ENCODE measurements around the gene TP53INP2.
"Not testable (repeated sequence)": the region's sequence is repeated elsewhere in the genome, so short reads cannot be mapped to it uniquely, and the experiment has no call there.

TP53INP2 gene

DNA sequence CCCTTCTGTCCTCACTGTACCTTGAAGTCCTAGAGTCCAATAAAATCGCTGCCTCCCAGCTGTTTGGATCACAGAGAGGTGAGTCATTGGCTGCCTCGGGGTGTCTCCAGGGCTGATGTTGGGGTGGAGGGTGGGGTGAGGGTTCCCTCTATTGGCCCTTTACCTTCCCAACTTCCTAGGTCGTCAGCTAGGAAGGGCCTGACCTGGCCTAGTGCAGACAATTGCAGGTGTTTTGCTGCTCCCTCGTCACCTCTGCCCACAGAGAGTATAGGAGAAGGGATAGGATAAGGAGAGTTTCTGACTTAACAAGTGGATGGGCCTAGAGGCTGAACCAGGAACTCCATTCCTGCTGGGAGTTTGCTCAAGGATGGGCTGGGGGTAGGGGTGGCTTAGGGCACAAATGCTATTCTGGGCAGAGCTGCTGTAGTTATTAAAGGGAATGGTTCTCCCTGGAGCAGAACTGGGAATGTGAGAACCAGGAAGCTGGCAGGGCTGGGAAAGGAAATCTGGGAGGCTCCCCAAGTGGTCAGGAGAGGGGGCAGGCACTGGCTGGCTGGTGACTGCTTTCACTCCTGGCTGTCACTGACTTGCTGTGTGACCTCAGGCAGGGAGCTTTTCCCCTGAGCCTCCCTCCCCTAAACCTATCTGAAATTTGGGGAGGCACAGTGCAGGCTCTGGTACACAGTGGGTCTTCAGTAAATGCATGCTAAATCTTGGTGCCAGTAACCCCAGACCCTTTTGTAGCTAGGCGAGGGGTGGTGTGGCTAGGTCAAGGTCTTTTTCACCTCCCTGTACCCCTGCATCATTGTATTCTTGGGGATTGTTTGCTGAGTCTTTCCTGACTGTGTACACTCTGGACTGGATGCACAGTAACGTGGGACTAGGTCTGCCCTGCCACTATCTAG is 1.5 kb downstream of the TP53INP2 start:
- DNase-seq (ENCODE audit: low spot score): no peak

- DNase-seq (ENCODE audit: low spot score): no peak
Observed at GRCh38 chr20:34706302-34706875, 2.2 kb downstream of the TP53INP2 start.

DNA sequence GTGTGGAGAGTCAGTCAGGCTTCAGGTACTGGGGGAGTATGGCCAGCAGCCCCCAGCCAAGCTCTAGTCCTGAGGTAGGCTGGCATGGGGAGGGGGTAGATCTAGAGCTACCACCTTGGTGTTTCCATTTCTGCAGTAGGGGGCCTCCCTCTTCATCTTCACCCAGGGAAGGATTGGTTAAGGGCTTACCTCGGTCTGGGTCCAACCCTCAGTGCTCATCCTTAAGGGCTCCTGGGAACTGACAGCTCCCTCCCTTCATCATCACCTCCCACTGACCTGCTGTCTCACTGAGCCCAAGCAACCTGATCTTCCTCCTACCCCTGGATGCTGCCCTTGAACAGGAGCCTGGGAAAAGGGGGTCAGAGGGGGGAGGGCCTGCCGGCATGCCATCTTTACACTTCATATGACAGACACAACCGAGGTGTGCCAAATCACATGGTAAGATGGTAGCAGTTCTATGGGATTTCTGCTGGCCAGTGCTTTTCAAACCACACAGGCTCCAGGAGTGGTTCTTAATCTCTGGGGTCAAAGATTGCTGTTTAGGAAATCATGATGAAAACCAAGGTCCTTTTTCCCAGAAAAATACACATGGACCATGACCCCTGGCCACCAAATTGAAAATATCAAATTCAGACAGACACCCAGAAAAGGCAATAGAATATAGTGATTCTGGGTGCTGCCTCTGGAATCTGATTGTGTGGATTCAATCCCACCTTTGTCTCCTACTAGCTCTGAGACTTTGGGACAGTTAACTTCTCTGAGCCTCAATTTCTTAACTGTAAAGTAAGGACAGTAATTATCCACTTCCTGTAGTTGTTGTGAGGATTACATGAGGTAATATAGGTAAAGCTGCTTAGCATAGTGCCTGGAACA is 3.0 kb downstream of the TP53INP2 start:
- DNase-seq (ENCODE audit: low spot score): no peak

DNA sequence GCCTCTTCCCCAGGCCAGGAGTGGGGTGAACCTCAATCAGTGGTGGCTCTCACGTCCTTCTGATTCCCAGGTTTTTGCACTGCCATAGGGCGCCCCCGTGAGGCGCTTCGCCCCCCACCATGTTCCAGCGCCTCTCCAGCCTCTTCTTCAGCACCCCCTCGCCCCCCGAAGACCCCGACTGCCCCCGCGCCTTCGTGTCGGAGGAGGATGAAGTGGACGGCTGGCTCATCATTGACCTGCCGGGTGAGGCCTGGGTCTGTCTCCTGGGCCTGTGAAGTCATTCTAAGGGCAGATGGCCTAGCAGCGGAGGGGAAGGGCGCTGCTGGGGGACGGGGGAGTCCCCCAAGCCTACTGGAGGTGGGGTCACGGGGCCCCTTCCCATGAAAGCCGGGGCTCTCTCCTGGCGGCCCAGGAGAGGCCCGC is 4.5 kb downstream of the TP53INP2 start:
- peak; percentile 56 for DNase-seq (ENCODE audit: low spot score)

DNA sequence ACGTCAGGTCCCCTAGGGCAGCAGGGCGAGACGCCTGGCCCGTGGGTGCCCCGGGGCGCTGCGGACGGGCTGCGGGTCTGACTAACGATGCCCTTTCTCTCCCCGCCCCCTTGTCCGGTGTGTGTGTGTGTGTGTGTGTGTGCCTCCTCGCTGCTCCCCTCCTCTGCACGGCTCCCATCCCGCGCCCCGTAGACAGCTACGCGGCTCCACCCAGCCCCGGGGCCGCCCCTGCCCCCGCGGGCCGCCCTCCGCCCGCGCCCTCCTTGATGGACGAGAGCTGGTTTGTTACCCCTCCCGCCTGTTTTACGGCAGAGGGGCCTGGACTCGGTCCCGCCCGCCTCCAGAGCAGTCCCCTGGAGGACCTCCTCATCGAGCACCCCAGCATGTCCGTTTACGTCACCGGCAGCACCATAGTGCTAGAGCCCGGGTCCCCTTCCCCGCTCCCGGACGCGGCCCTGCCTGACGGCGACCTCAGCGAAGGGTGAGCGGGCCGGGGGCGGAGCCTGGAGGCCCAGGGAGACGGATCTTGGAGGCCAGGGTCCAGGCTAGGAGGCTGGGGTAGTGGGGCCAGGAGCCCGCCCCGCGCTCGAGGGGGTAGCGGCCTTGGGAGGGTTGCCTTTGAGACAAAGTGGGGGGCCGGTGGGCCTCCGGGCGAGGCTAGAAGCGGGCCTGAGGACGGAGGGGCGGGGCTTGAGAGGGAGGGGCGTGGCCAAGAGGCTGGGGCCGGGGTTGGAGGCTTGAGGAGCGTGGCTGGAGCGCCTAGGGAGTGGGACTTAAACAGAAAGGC is 5.1 kb downstream of the TP53INP2 start:
- DNase-seq (ENCODE audit: low spot score): peak; percentile 90

- peak; percentile 90 for DNase-seq (ENCODE audit: low spot score)
Observed at GRCh38 chr20:34709831-34710567, 5.9 kb downstream of the TP53INP2 start.

DNA sequence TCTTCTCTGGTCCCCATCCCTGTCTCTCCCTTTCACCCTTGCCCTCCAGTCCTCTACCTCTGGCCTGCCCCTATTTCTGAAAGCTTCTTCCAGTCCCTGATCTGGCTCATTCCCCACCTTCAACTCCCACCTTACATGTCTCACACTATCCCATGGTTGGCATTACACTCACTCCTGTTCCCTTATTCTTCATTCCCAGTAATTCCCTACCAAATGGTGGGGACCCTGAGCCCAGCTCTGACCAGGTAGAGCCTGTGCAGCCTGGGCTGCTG is 6.4 kb downstream of the TP53INP2 start:
- DNase-seq (ENCODE audit: low spot score): no peak

DNA sequence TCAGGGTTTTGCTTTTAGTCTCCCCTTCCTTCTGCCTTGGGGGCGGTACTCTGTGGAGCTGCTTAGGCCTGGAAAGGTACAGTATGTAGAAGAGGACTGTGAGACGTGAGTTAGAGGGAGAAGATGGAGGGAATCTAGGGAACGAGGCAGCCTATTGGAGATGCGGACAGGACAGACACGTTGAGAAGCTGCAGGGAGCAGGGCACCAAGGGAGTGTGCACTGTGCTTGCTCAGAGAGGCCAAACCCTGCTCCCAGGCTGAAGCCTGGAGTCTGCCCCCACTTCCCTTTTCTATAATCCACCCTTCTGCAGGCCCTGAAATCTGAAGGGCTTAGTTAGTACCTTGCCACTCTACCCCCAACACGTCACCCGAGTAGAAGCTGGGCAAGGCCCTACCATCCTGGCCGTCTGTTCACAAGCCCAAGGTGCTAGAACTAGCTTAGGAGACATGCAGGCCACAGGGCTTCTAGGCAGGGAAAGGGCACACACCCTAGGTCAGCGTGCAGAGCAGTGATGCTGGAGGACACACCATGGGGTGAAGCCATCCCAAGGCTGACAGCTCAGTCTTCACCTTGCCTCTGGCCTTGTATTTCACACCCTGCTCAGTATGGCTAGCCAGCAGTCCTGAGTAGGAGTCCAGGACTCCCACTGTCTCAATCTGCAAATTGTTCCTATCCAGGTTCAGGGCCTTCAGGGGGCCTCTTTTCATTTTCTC is 6.9 kb downstream of the TP53INP2 start:
- DNase-seq (ENCODE audit: low spot score): no peak

DNA sequence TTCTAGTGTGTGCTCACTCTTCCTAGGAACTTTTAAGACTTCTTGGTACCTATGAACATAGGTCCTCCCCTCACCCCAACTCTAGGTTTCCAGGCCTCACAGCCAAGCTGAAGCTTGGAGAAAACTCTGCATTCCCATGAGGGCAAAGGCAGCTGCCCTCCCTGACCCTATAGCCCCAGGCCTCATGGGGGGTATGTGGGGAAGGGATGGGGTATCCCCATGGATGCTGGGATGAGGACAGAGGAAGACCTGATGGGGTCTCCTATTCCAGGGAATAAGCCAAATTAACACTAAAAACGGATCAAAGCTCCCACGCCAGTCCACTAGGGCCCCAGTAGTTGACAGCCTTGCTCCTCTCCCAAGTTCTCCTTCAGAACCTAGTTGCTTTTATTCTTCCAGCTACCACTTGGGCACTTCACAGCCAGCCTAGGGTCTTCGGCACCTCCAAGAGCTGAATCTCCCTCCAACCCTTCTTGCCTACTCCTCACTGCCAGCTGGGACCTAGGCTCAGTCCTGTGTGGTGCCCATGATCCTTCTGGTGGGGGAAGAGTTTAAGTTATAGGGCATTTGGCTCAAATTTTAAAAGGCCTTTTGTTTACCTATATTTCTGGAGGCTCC is 7.8 kb downstream of the TP53INP2 start:
- DNase-seq (ENCODE audit: low spot score): no peak

DNA sequence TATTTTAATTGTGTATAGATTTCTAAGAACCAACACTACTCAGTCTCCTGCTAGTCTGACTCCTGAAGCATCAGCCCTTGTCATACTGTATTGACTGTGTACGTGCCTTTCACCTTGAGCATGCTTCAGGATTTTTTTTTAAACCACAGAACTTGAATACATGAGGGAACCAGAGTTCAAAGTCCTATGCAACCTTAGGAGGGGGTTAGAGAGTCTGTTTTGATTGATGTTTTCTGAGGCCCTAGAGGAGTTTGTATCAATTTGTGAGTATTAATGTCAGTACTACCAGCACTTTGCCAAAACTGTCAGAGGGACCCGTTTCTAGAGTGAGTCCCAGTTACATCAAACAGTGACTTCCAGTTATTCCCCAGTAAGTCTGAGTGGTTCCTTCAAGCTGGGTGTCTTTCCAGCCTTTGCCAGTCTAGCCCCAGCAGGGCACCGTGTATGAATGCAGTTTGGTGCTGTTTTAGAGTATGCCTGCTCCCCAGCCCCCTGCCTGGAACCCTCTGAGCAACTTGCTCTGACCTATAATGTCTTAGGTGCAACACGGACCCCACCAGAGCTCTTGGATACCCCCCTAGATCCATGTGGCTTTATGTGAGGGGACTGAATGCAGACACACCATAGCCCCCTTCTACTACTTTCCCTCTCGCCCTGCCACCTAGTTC is 8.5 kb downstream of the TP53INP2 start:
- no peak for DNase-seq (ENCODE audit: low spot score)

- no peak for DNase-seq (ENCODE audit: low spot score)
Observed at GRCh38 chr20:34713194-34713943, 9.2 kb downstream of the TP53INP2 start.

DNA sequence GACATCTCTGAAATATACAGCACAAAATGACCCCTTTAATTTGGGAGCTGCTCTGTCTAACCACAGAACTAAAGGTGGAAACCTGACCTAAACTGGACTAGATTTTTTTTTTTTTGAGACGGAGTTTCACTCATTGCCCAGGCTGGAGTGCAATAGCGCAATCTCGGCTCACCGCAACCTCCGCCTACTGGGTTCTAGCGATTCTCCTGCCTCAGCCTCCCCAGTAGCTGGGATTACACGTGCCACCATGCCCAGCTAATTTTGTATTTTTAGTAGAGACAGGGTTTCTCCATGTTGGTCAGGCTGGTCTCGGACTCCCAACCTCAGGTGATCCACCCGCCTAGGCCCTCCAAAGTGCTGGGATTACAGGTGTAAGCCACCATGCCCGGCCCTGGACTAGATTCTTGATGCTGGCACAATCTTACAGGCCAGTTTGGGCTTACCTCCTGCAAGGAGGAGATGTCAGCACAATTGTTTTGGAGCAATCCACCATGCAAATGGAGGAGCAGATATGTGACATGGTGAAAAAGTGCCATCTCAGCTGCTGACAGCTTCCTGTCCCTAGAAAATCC is 9.9 kb downstream of the TP53INP2 start:
- not testable (repeated sequence) for DNase-seq (ENCODE audit: low spot score)

GRCh38 chr20:34715384-34715783 is 11.2 kb downstream of the TP53INP2 start:
- DNase-seq (ENCODE audit: low spot score): no peak

DNA sequence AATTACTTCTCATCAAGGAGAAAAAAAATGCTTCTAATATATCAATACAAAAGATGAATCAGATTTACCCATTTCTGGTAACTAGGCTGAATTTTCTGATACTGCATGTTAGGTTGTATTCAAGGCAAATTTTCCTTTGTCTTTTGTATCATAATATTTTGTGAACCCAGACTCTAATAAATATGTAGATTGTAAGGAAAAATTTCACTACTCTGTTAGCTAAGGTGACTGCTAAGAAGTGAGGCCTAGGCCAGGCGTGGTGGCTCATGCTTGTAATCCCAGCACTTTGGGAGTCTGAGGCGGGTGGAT is 12.7 kb downstream of the TP53INP2 start:
- DNase-seq (ENCODE audit: low spot score): no peak

DNA sequence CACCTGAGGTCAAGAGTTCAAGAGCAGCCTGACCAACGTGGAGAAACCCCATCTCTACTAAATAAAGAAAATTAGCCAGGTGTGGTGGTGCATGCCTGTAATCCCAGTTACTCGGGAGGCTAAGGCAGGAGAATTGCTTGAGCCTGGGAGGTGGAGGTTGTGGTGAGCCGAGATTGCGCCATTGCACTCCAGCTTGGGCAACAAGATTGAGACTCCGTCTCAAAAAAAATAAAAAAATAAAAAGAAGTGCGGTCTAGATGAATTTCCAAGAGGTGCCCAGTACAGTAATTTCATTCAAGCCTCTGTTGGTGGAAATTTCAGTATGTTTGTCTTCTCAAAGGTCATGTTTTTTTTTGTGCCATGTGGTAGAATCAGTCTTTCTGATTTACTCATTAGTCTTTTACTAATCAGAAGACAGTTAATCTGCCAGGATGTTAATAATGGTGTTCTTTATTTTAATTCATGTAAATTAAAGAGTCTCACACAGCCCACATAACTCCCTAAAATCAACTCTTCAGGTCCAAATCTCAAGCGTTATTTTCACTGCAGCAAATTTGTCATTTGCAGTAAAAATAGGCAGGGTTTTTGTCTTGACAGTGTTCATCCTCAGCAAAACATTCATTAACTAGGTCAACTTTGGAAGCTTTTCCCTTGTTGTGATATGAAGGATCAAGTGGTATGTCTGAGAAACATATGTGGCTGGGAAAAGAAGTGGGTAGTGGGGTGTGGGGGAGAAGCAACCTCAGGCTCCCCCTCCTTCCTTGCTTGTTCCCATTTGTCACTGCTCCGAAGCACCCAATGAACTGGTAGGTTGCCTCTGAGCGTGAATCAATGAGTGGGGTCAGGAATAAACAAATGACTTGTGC is 13.3 kb downstream of the TP53INP2 start:
- no peak for DNase-seq (ENCODE audit: low spot score)

- not testable (repeated sequence) for DNase-seq (ENCODE audit: low spot score)
Observed at GRCh38 chr20:34719242-34720017, 15.3 kb downstream of the TP53INP2 start.

DNA sequence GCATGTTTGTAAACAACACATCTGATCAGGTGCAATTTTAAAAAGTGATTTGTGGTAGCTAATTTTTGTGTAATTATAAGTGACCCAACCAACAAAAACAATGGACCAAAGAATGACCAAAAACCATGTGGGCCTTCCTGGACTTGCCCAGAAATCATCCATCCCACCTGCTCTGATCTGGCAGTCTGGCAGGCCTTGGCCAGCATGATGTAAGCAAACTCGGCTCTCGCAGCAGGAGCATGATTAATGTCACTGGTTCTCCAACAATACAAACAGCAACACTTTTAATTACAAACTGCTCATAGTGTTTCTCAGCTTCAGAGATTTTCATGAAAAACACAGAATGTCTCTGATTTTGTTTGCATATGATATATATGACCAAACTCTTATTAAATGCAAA is 16.1 kb downstream of the TP53INP2 start:
- no peak for DNase-seq (ENCODE audit: low spot score)
